Stimulated activated memory B cell treated with anti-CD40 and anti-IgM and Interleukin-4, amounts not matched to agents 10 μg/mL and 1 μg/mL and 100 μg/mL, for 72 hours (primary cell): ENCODE results near the gene TMEM120B.
A peak's percentile ranks its signal among the peaks of the same experiment; 100 is the strongest.

Experiments
- ATAC-seq: fragments of 150-1000 bp; cut with Tn5 transposase; 2 replicates; pipeline ENCODE4 v1.10.0; 2021
- H3K27ac Mint-ChIP-seq: one replicate; pipeline ENCODE4 v1.8.0; 2022; ENCODE audit warnings: mild to moderate bottlenecking, mixed read lengths
- H3K27me3 Mint-ChIP-seq: one replicate; pipeline ENCODE4 v1.8.0; 2022; ENCODE audit warnings: mixed read lengths
- H3K36me3 Mint-ChIP-seq: one replicate; pipeline ENCODE4 v1.8.0; 2022; ENCODE audit warnings: mixed read lengths
- H3K4me1 Mint-ChIP-seq: one replicate; pipeline ENCODE4 v1.8.0; 2022; ENCODE audit warnings: mixed read lengths
- H3K4me3 Mint-ChIP-seq: one replicate; pipeline ENCODE4 v1.8.0; 2022; ENCODE audit warnings: mild to moderate bottlenecking, moderate library complexity, mixed read lengths
- H3K9me3 Mint-ChIP-seq: one replicate; pipeline ENCODE4 v1.8.0; 2022; ENCODE audit warnings: mixed read lengths

Gene TMEM120B

GRCh38 chr12:121769831-121770301 lies 57.3 kb downstream of the TMEM120B start:
- Mint-ChIP-seq H3K36me3 (no peaks in the 10 kb centered on the region), H3K9me3 (no peaks in the 10 kb centered on the region)

GRCh38 chr12:121770388-121770787 lies 57.8 kb downstream of the TMEM120B start:
- Mint-ChIP-seq H3K27ac (no peak overlapping the region), H3K4me1 (peaks cover 8% of the 10 kb centered on the region), H3K36me3 (no peaks in the 10 kb centered on the region), H3K9me3 (no peaks in the 10 kb centered on the region), H3K27me3 (no peaks in the 10 kb centered on the region), H3K4me3 (no peak overlapping the region)
- no peak for ATAC-seq

More at GRCh38 chr12:121769831-121770301, 57.3 kb downstream of the TMEM120B start:
- peaks cover 8% of the 10 kb centered on the region for H3K4me1 Mint-ChIP-seq
- no peaks in the 10 kb centered on the region for H3K27me3 Mint-ChIP-seq
- no peak overlapping the region for H3K4me3 Mint-ChIP-seq
- ATAC-seq: no peak
- H3K27ac Mint-ChIP-seq: no peak overlapping the region

- Mint-ChIP-seq H3K4me1 (peaks cover 10% of the 10 kb centered on the region), H3K4me3 (no peak overlapping the region), H3K36me3 (no peaks in the 10 kb centered on the region), H3K27ac (no peak overlapping the region), H3K9me3 (no peaks in the 10 kb centered on the region), H3K27me3 (no peaks in the 10 kb centered on the region)
- ATAC-seq: no peak
Measured at GRCh38 chr12:121770813-121771625, 58.5 kb downstream of the TMEM120B start.

DNA sequence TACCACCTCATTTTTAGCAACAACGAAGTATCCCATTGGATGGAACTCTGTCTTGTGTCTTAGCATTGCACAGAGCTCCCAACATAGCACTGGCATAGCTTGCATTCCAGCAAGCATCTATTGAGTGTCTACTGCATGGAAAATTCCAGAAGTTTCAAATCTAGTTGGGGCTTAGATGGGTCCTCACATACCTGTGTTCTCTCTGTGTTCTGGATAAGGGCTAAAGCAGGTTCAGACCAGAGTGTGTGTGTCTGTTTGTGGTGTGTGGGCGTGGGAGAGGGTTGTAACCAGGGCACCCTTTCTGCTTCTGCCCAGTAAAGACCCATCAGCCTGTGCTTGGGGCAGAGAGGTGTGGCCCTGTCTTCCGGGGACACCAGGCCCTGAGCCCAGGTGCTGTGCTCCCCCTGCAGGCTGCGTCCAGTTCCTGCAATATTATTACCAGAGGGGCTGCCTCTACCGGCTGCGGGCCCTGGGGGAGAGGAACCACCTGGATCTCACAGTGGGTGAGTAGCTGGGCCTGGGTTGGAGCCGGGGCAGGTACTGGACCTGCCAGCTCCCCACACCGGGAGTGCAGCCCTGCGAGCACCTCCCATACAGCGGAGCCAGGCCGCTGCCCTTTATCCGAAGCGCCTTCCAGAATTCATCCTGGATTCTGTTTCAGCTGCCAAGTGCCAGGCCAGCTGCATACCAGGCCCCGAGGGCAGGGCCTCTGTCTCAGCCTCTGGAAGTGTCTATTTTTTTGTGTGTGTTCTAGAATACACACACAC lies 60.6 kb downstream of the TMEM120B start:
- ATAC-seq: peak; percentile 85
- H3K36me3 Mint-ChIP-seq: peaks cover under 1% of the 10 kb centered on the region
- H3K27me3 Mint-ChIP-seq: no peaks in the 10 kb centered on the region
- H3K27ac Mint-ChIP-seq: no peak overlapping the region
- no peaks in the 10 kb centered on the region for H3K9me3 Mint-ChIP-seq
- no peak overlapping the region for H3K4me3 Mint-ChIP-seq
- peaks cover 22% of the 10 kb centered on the region for H3K4me1 Mint-ChIP-seq

DNA sequence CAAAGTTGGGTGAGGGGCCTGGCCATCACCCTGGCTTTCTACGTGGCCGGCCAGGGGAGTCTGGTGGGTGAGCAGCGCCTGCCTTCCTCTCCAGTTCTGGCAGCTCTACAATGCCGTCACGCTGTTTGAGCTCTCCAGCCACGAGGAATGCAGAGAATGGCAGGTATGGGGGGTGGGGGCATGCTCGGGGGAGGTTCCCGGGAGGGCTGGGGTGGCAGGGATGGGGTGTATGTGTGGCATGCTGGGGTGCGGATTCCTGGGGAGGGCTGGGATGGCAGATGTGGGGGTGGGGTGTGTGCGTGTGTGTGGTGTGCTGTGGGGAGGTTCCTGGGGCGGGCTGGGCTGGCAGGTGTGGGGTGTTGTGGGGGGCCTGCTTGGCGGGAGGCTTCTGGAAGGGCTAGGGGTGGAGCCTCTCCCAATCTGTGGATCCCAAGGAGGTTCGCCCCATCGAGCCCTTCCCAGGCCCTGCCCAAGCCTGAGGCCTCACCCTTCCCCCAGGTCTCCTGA lies 62.5 kb downstream of the TMEM120B start:
- Mint-ChIP-seq H3K4me1 (peaks cover 31% of the 10 kb centered on the region), H3K4me3 (no peak overlapping the region), H3K9me3 (no peaks in the 10 kb centered on the region), H3K36me3 (peaks cover 14% of the 10 kb centered on the region), H3K27me3 (no peaks in the 10 kb centered on the region), H3K27ac (peak overlapping the region; percentile 51)
- no peak for ATAC-seq

- H3K4me3 Mint-ChIP-seq: no peak overlapping the region
- H3K9me3 Mint-ChIP-seq: no peaks in the 10 kb centered on the region
- H3K27ac Mint-ChIP-seq: peak overlapping the region; percentile 74
- H3K36me3 Mint-ChIP-seq: peaks cover 19% of the 10 kb centered on the region
- ATAC-seq: no peak
- H3K4me1 Mint-ChIP-seq: peaks cover 31% of the 10 kb centered on the region
- H3K27me3 Mint-ChIP-seq: no peaks in the 10 kb centered on the region
Measured at GRCh38 chr12:121775501-121775900, 62.9 kb downstream of the TMEM120B start.

DNA sequence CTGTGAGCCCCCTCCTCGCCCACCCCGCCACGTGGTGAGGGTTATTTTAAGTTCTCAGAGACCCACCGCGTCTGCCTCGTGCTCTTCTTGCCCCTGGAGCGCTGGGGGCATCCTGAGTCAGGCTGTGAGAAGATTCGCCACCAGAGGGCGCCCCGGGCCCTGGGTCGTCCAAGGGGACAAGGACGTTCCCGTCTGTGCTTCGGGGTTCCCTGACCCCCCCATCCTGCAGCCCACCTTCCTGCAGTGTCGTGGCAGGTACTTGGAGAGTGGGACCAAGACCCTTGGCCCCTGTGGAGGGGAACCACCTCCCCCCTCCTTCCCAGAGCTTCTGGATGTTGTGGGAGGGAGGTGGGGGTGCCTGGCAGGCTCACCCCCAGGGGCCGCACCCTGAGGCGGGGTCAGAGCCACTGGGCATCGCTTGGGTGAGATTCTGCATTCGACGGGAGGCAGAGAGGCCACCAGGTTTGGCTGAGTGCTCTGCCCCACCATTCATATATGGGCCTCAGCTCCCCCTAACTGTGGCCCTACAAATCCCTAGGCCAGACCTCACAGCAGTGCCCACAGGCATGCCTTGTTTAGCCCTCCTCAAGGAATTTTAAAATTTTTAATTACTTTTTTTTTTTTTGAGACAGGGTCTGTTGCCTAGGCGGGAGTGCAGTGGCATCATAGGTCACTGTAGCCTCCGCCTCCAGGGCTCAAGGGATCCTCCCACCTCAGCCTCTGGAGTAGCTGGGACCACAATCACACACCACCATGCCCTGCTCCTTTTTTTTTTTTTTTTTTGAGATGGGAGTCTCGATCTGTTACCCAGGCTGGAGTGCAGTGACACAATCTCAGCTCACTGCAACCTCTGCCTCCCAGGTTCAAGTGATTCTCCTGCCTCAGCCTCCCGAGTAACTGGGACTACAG lies 63.9 kb downstream of the TMEM120B start:
- H3K27ac Mint-ChIP-seq: peak overlapping the region; percentile 74
- no peaks in the 10 kb centered on the region for H3K9me3 Mint-ChIP-seq
- H3K4me1 Mint-ChIP-seq: peaks cover 40% of the 10 kb centered on the region
- H3K36me3 Mint-ChIP-seq: peaks cover 21% of the 10 kb centered on the region
- peak; percentile 82 for ATAC-seq
- peak overlapping the region; percentile 29 for H3K4me3 Mint-ChIP-seq
- no peaks in the 10 kb centered on the region for H3K27me3 Mint-ChIP-seq

- Mint-ChIP-seq H3K27ac (peak overlapping the region; percentile 95), H3K4me3 (peak overlapping the region; percentile 57), H3K36me3 (peaks cover 23% of the 10 kb centered on the region), H3K4me1 (peaks cover 55% of the 10 kb centered on the region), H3K9me3 (no peaks in the 10 kb centered on the region), H3K27me3 (no peaks in the 10 kb centered on the region)
- ATAC-seq: no peak
Measured at GRCh38 chr12:121778567-121779421, 66.2 kb downstream of the TMEM120B start.

DNA sequence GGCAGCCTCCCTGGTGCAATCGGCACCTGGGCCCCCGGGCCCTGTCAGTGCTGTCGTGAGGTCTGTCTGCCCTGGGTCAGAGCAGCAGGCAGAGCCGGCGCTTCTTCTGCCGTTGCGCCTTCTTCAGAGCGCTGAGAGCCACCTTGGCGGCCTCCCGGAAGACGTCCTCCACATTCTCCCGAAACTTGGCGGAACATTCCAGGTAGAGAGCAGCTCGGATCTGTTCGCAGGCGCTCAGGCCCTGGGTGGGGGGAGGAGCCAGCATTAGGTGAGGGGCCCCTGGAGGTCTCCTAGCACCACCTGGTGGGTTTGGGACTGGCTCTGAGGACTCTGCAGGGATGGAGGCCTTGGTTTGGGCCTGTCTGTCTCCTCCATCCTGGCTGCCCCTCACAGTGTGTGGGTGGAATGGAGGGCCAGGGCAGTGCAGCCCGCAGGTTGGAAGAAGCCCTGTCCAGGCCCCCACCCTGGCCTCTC lies 66.9 kb downstream of the TMEM120B start:
- peak overlapping the region; percentile 95 for H3K27ac Mint-ChIP-seq

DNA sequence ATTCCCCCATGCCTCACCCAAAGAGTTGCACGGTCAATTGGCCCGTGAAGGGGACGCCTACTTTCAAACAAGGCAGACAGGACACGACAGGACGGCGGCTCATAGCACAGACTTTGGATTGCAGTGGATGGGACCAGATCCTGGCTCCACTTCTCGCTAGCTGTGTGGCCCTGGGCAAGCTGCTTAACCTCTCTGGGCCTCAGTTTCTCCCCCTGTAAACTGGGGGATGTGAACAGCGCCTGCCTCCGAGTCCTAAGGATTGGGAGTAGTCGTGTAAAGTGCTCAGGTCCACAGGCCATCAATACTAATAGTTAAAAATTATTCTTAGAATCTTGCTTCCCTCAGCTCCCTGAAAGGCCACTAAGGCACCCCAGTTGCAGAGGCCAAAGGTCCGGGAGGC lies 67.9 kb downstream of the TMEM120B start:
- H3K36me3 Mint-ChIP-seq: peaks cover 36% of the 10 kb centered on the region
- H3K4me1 Mint-ChIP-seq: peaks cover 70% of the 10 kb centered on the region

More for the DNA sequence above, 66.9 kb downstream of the TMEM120B start:
- Mint-ChIP-seq H3K9me3 (no peaks in the 10 kb centered on the region), H3K27me3 (no peaks in the 10 kb centered on the region), H3K4me3 (no peak overlapping the region), H3K36me3 (peaks cover 28% of the 10 kb centered on the region), H3K4me1 (peaks cover 61% of the 10 kb centered on the region)
- no peak for ATAC-seq

DNA sequence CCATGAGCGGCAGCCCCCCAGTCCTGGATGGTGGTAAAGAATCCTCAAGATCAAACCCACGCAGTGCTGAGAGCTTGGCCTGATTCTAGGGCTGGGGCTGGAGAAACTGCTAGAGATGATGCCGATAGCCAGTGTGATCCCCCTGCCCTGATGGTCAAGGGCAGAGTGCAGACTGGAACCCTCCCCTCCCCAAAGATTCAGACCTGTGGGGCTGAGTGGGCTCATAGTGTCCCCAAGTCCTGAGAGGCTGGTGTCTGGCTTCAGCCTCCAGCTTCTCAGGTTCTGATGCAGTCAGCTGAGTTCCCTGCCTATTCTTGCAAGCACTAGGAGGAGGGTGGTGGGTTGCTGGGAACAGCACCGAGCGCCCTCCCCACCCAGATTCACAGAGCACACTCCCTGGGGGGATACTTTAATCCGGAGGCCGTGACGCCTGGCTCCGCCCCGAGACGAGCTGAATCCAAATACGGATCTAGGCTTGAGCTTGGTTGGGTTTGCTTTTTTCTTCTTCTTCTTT lies 69.0 kb downstream of the TMEM120B start:
- Mint-ChIP-seq H3K4me1 (peaks cover 72% of the 10 kb centered on the region), H3K27me3 (no peaks in the 10 kb centered on the region), H3K36me3 (peaks cover 40% of the 10 kb centered on the region), H3K9me3 (no peaks in the 10 kb centered on the region), H3K27ac (peak overlapping the region; percentile 95), H3K4me3 (peak overlapping the region; percentile 70)
- ATAC-seq: peak; percentile 63

More for the DNA sequence above, 67.9 kb downstream of the TMEM120B start:
- H3K27ac Mint-ChIP-seq: peak overlapping the region; percentile 95
- H3K4me3 Mint-ChIP-seq: peak overlapping the region; percentile 70
- ATAC-seq: no peak
- H3K27me3 Mint-ChIP-seq: no peaks in the 10 kb centered on the region
- no peaks in the 10 kb centered on the region for H3K9me3 Mint-ChIP-seq

DNA sequence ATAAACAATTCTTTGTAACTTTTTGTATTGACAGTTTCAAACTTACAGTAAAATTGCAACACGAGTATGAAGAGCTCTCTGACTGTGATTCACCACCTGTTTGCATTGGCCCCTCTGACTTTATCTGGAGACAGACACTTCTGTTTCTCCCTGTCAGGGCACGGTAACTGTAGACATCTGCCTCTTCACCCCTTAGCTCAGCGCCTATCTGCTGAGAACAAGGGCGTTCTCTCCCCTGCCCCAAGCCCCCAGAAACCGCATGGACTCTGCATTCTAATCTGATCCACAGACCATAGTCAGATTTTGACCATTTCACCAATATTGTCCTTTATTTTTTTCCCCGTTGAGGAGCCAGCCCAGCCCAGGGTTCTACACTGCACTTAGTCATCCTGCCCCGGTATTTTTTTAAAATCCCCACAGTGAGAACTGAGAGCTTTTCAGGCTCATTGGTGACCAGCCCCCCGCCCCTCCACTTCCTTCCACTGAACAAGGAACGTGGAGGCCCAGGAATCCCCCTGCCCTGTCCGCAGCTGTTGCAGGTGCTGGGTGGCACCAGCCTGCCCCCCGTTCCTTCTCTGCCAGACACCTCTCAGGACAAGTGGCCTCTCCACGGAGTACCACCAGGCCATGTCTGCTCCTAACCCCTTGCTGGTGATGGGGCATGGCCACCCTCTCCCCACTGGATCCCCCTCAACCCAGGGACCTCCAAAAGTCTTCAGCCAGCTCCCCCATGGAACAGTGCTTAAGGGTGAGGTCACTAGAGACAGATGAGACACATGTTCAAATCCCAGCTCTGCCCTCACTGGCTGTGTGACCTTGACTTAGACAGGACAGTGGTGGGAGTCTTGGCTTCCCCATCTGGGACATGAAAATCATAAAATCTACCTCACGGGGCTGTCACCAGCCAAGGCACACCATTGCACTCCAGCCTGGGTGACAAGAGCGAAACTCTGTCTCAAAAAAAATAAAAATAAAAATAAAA lies 69.7 kb downstream of the TMEM120B start:
- H3K4me3 Mint-ChIP-seq: peak overlapping the region; percentile 70
- peaks cover 76% of the 10 kb centered on the region for H3K4me1 Mint-ChIP-seq
- peak overlapping the region; percentile 95 for H3K27ac Mint-ChIP-seq
- H3K36me3 Mint-ChIP-seq: peaks cover 48% of the 10 kb centered on the region
- H3K27me3 Mint-ChIP-seq: no peaks in the 10 kb centered on the region
- H3K9me3 Mint-ChIP-seq: no peaks in the 10 kb centered on the region
- peak; percentile 92 for ATAC-seq

DNA sequence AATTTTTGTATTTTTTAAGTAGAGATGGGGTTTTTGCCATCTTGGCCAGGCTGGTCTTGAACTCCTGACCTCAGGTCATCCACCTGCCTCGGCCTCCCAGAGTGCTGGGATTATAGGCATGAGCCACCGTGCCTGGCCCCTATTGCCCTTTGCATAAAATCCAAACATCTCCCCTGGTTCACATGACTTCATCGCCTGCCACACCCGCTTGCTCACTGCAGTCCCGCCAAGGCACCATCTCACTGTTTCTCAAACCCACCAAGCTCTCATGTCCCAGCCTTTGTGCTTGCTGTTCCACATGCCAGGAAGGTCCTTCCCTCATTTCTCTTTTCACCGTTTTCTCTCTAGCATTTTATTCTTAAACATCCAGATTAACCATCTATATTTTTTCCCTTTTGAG lies 71.2 kb downstream of the TMEM120B start:
- no peaks in the 10 kb centered on the region for H3K27me3 Mint-ChIP-seq

More for the DNA sequence above, 71.2 kb downstream of the TMEM120B start:
- no peaks in the 10 kb centered on the region for H3K9me3 Mint-ChIP-seq
- no peak for ATAC-seq
- peak overlapping the region; percentile 42 for H3K4me3 Mint-ChIP-seq
- H3K36me3 Mint-ChIP-seq: peaks cover 52% of the 10 kb centered on the region
- peaks cover 82% of the 10 kb centered on the region for H3K4me1 Mint-ChIP-seq
- peak overlapping the region; percentile 95 for H3K27ac Mint-ChIP-seq
